Measurements from ENCODE around the gene DAB1. TPM values are rescaled to one million over a fixed set of nuclear protein-coding genes. Genes with fewer than 3 reads are reported as not detected.

Gene DAB1
- total RNA-seq, 1 donor from 2014 or later, result 10.5 TPM

DNA sequence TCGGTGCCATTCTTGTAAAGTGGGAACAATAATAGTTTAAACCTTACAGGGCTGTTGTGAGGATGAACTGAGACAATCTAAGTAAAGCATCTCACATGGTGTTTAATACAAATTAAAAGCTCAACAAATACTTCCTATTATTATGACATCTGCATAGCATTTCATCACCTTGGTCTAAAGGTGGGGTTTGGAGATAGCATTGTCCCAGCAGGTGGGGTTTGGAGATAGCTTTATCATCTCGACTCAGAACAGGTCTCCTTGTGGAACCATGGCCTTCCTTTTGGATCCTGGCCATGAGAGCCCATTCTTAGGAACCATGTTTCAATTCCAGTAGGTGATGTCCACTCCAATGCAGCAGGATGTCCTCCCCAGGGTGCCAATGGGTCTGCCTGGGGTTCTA is 437.5 kb downstream of the DAB1 start:
- no peak for DNase-seq (ENCODE audit: low spot score)
- intact Hi-C loops (cut with DNase I), result no loop called here
- no peak for ATAC-seq

DNA sequence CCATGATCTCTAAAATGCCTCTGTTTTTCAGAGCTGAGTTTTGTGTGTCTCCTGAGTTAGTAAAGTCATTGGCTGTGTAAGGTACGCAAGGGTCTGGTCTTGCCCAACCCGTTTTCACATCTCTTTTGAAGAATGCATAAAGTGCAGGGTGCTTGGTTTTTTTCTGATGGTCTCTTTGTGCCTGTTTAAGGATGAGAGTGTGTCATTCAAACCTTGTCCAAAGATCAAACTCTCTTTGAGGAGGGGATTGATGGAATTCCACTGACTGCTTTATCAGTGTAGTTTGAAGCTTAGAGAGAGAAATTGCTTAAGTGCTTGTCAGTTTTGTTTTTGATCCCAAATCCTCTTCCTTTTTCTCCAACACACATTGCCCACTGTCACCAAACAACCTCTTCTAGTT is 438.0 kb downstream of the DAB1 start:
- DNase-seq (ENCODE audit: low spot score), result no peak
- intact Hi-C loops (cut with DNase I), result no loop called here
- no peak for ATAC-seq

DNA sequence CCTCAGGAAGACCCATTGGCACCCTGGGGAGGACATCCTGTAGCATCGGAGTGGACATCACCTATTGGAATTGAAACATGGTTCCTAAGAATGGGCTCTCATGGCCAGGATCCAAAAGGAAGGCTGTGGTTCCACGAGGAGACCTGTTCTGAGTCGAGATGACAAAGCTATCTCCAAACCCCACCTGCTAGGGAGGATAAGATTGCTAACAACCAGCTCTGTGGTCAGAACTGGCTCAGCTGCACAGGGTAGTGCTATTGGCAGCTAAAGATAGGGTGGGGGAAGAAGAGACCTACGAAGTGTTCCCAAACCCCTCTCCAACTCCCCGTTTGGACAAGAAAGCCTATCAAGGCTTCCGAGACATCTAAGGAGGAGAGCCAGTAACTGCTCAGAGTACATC is 440.4 kb downstream of the DAB1 start:
- ATAC-seq, result no peak
- no peak for DNase-seq (ENCODE audit: low spot score)
- intact Hi-C loops (cut with DNase I), result no loop called here

DNA sequence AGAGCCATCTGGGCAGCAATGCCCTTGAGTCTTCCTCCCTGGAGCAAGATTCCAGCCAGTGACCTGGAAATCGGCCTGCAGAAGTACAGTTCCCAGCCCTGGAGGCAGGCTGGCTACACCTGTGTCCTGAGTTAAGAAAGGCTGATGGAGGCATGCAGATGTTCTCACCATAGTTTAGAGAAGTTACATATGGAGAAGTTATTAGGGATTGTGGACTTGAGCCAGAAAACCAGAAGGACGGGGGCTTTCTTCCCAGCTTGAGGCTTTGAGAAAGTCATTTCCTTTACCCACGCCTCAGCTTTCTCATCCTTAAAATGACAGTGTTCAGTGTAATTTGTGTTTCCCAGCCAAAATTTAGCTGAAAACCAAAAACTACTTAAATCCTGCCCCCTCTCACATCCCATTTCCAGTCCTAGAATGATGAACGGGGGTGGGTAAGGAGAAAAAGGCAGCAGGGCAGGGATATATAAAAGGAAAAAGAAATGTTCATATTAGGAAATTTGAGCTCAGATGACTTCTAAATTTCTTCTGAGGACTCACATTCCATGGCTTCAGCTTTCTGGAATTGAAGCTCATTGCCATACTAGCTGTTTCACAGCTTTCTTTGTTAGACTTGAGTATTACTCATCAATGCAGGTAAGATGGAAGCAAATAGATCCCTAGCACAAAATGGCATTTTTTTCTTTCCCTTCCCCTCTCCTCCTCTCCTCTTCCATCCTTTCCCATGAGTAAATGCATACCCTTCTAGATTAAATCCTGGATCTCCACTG is 443.7 kb downstream of the DAB1 start:
- no peak for DNase-seq (ENCODE audit: low spot score)
- intact Hi-C loops (cut with DNase I), result no loop called here
- ATAC-seq, result no peak

DNA sequence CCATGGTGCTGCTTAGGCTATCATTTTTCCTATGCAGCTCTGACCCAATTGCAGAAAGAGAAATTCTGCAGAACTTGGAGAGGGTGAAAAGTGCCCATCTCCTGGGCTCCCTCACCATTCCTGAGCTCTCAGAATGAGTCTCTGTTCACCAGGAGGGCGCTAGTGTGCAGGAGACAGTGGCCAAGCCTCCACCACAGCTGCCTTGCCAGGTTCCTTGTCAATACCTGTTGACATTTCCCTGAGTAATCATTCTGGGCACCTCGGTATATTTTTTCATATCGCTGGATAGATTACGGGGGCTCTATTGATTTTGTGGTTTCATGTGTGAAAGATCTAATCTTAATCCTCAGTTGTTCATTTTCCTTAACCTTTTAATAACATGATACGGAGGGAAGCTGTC is 445.0 kb downstream of the DAB1 start:
- ATAC-seq, result no peak
- intact Hi-C loops (cut with DNase I), result no loop called here
- DNase-seq (ENCODE audit: low spot score), result no peak

DNA sequence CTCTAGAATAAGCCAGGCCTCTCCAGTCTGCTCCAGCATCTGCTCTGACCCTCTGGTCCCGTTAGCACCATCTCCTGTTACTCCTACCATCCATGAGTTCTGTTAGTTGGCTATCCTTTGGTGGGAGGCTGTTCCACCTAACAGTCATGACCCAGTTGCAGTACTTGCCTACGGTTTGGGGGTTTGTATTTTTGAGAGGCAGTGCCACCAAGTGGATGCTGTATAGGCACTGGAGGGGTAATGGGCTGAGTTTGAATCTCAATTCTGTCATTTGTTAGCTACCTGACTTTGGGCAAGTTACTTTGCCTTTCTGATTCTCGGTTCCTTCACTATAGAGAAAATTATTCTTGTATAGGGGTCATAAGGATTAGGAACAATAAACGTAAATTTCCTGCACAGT is 445.9 kb downstream of the DAB1 start:
- DNase-seq (ENCODE audit: low spot score) (no peak), ATAC-seq (no peak)
- intact Hi-C loops (cut with DNase I), result no loop called here

DNA sequence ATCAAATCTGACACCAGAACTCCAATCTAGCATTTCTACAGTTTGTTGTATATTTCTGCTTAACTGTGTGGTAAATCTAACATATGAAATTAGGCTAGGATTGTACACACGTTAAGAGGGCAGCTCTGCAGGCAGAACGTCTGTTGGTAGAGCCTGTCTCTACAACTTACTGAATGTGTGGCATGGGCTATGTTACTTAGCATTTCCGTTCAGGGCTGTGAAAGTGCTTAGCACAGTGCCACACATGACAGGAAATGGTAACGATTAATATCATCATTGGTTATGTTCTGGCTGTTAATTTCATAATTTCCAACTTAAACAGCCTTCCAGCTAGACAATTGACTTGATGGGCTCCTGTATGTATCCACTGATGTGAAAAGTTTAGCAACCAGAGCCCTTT is 448.4 kb downstream of the DAB1 start:
- ATAC-seq (no peak), DNase-seq (ENCODE audit: low spot score) (no peak)
- intact Hi-C loops (cut with DNase I), result no loop called here

DNA sequence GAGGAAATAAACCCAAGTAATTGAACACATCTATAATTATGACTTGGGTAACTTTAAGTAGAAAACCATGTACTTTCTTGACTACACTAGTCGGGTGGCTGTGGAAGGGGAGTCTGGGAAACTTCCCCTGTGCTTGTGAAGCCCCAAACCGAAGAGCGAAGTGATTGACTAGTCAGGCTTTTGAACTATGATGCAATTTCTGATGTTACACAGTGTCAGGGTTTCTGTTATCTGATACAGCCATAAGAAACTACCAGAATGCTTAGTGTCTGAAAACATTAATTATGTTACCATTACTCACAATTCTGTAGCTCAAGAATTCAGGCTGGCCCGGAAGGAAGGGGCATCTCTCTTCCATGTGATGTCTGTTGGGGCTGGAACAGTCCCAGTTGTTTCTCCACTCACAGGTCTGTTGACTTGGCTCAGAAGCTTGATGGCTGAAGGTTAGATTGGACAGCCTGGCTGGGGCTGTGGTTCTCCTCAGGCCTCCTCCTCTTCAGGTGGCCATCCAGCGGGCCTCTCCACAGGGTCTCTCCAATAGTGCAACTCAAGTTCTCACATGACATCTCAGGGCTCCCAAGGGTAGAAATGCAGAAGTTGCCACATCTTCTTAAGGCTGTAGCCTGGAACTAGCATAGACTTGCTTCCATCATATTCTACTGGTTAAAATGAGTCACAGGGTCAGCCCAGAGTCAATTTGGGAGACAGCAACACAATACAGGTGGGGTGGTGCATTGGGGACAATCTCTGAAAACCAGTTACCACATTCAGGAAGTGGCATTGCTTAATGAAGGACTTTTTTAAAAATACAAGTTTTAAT is 449.7 kb downstream of the DAB1 start:
- DNase-seq (ENCODE audit: low spot score) (no peak), ATAC-seq (no peak)
- intact Hi-C loops (cut with DNase I), result no loop called here

DNA sequence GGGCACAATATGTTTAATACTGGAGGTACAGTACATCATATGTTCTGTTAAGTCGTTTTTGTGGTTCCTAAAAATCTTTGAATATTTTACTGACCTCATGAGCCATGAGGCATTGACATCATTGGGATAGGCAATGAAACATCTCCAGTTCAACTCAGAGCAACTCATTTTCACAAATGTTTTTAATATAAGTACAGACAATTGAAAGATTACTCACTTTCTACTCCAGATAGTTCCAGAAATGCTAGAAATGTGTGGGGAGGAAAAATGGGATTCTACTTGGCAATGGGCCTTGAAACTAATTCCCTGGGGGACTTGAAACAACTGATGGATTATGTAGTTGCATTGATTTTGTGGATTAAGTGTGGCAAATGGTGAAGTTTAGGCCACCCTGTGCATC is 450.9 kb downstream of the DAB1 start:
- intact Hi-C loops (cut with DNase I), result no loop called here
- ATAC-seq, result no peak
- no peak for DNase-seq (ENCODE audit: low spot score)

DNA sequence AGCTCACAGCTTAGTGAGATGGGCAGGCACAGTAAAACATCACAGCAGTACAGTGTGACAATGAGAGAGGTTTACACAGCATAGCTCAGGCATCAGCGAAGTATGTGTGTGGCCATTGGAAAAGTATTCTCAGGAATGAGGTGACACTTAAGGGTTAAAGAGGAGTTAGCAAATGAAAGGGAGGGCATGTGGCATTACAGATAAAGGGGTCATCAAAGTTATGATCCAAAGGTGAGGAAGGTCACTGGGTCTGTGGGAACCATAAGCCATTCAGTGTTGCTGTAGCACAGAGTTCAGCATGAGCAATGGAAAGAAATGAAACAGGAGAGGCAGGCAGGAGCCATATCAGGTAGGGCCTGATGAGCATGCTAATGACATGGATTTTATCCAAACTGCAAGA is 453.6 kb downstream of the DAB1 start:
- ATAC-seq, result no peak
- intact Hi-C loops (cut with DNase I), result no loop called here
- no peak for DNase-seq (ENCODE audit: low spot score)

DNA sequence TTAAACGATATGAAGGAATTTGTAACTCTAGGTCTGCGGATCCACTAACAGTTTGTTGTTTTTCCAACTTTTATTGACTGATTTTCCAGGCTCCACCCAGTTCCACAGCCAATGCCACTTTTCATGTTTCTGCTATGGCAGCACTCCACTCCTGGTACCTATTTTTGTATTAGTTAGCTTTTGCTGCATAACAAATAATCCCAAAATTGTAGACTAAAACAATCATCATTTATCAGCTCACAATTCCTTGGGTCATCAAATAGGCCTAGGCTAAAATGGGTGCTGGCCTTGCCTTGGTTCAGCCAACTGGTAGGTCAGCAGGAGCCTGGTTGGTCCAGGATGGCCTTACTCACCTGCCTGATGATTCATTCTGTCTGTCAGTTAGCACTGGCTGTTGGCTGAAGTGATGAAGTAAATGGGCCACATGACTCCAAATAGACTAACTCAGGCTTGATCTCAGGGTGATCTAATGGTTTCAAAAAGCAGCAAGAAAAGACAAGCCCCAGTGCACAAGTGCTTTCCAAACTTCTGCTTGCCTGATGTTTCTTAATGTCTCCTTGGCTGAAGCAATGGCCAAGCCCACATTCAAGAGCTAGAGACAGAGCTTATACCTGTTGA is 454.9 kb downstream of the DAB1 start:
- DNase-seq (ENCODE audit: low spot score) (no peak), ATAC-seq (no peak)
- intact Hi-C loops (cut with DNase I), result no loop called here

DNA sequence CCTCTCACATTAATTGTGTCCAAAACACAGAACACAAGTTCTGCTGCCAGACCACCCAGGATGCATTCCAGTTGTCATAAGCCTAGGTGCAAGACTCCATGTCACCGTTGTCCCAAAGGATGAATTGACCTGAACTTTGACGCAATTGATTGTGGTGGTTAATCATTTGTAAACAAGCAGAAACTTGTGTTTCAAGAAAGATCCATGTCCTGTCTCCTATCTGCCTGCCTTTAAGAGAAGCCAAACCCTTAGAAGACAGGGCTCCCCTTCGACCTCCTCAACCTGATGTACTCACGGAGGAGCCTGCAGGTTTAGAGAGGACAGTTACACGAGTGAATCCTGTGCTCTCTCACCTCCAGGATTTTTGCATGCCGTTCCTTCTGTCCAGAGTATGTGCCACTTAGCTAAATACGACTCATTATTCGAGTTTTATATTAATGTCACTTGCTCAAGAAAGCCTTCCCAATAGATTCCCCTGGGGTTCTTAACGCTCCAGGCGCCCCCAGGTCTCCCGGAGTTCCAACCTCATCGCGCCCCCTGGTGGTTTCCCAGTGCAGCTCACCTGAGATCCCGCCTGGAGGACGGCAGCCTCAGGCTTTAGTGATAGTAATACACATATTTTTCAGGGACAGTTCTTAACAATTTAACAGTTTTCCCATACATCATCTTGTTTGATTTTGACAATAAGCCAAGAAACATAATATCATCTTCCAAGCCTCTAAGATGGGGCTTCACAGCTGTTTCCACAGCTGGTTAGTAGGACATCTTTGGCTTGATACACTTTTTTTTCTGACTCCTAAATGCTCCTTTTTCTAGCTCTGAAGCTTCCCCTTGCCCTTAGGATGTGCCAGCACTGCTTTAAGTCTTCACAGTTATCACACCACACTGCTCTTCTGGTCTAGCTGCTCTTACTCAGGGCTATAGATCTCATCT is 455.7 kb downstream of the DAB1 start:
- intact Hi-C loops (cut with DNase I), result no loop called here
- DNase-seq (ENCODE audit: low spot score), result no peak
- no peak for ATAC-seq

DNA sequence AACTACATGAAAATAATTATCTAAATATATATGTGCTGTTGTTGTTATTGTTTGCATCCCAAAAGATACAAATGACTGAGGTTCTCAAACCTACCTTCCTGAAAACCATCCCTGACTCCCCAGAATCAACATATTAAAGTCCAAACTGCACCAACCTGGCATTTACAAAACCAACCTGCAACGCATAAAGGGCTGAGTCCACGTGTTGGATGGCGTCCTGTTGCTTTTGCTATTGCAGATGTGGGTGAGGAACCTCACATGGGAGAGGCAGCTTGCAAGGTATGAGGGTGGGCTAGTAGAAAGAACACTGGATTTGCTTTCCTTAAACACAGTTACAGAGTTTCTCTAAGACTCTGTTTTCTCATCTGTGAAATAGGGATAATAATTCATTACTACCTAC is 456.5 kb downstream of the DAB1 start:
- intact Hi-C loops (cut with DNase I), result no loop called here
- no peak for ATAC-seq
- no peak for DNase-seq (ENCODE audit: low spot score)

DNA sequence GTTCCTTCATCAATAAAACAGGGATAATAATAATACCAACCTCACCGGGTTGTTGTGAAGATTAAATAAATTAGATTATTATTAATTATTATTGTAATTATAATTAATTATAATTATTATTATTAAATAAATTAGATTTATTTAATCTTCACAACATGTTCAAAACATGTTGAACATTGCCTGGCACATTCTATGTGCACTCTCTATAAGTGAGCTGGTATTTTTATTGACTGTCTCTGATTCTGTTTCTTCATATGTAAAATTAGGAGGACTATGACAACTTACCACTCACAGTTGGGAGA is 457.2 kb downstream of the DAB1 start:
- ATAC-seq, result no peak
- DNase-seq (ENCODE audit: low spot score), result no peak
- intact Hi-C loops (cut with DNase I), result no loop called here

DNA sequence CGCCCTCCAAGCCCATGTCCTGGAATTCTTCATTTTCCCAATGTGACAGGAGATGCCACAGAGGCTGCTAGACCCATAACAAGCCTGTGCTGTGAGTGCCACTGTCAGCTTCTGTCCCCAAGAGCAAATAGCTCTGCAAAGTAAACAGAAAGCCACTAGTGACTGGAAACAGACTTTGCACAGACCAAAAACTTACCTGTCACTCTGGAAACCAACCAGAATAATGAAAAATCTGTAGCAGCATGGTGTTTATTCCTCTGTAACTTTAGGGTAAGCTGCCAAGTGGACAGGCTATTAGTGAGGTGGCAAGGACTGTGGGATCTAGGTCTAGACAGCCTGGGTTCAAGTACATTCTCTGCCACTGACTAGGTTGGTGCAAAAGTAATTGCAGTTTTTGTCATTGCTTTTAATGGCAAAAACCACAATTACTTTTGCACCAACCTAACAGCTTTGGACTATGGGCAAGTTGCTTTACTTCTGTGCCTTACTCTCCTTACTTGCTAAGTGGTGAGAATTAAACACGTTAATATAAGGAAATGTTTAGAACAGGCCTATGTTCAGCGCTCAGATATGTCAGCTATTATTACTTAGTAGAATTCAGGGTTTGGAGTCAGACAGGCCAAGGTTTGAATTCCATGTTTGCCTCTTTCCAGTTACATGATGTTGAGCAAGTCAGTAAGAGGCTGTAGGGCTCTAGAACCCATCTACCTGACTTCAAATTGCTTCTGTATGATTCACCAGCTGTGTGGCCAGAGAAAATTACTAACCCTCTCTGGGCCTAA is 457.8 kb downstream of the DAB1 start, which contains the start of gene C8B:
Gene C8B (minus strand): TSS at position 100 of the 782 bp plus-strand sequence. CDS start 67 bp downstream, at position 33.
- no peak for DNase-seq (ENCODE audit: low spot score)
- intact Hi-C loops (cut with DNase I), result no loop called here
- no peak for ATAC-seq

DNA sequence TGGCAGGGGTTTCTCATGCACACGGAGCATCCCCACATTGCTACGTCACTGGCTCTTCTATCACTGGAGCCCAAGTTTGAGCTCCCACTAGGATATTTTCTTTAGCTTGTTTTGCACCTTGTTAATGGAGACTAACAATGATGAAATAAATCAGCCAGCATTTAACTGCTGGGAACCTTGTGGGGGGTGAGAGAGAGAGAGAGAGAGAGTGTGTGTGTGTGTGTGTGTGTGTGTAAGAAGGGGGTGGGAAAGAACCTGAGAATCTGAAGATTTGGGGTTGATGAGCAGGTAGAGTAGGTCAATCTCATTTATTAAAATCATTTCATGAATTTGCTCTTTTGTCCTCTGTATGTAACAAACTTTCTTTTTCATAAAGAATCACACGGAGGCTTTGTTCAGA is 458.7 kb downstream of the DAB1 start:
- intact Hi-C loops (cut with DNase I), result no loop called here
- ATAC-seq, result no peak
- DNase-seq (ENCODE audit: low spot score), result no peak

DNA sequence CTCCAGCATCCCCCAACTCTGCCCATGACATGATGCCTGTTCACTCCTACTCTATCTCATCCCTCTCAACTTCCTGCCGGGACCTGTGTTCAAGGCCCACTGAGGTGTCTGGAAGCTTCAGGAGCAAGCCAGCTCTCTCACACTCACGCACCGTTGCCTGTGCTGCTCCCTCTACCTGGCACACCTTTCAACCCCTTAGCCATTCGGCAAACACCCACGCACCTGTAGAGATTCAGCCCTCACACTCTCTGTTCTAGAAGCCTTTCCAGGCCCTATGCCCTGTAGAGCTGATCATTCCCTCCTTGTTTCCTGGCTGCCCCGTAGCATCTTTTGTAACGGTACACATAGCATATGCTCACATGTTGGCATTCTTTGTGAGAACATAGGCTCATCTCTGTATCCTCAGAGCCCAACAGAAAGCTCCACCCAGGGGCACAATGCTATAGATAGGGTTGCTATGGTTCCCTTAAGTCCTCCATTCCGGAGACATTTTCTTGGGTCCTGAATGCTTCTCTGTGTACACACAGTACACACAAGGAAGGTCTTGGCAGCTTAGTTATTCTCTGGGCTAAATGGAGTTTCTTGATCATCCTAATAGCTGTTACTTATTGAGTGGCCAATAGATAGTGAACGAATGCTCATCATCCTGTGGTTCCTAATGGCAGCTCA is 459.4 kb downstream of the DAB1 start:
- intact Hi-C loops (cut with DNase I), result no loop called here
- DNase-seq (ENCODE audit: low spot score) (no peak), ATAC-seq (no peak)

DNA sequence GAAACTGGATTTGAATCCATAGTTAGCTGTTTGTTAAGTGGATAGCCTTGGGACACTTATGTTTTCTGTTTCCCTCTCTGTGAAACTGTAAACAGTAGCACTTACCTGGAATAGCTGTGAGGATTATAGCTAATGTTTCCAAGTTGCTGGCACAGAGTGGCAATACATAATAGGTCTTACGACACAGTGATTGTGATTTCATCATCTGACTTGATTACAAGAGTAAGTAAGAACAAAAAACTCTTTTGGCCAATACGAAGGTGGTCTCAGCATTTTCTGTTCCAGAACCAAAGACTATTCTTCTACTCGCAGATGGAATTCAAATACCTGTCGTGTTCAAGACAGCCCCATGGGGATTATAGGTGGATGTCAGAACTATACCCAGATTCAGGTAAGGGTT is 460.2 kb downstream of the DAB1 start:
- no peak for DNase-seq (ENCODE audit: low spot score)
- intact Hi-C loops (cut with DNase I), result no loop called here
- no peak for ATAC-seq
